Activated T-cell treated with anti-CD3 and anti-CD28 coated beads, Interleukin-2, amount 50 U/mL, for 24 hours (primary cell): ENCODE results near the gene CHN2.

Source experiments
- DNase-seq: peaks from one replicate; pipeline ENCODE4 v3.0.0-alpha.2; 2020
- H3K27ac Mint-ChIP-seq: 2 replicates; pipeline ENCODE4 v1.8.0; 2020; ENCODE audit warnings: mild to moderate bottlenecking, mixed read lengths
- H3K27me3 Mint-ChIP-seq: 2 replicates; pipeline ENCODE4 v1.8.0; 2020; ENCODE audit warnings: mixed read lengths
- H3K36me3 Mint-ChIP-seq: 2 replicates; pipeline ENCODE4 v1.8.0; 2020; ENCODE audit warnings: low read depth, mixed read lengths
- H3K4me1 Mint-ChIP-seq: 2 replicates; pipeline ENCODE4 v1.8.0; 2020; ENCODE audit warnings: low read depth, mixed read lengths
- H3K4me3 Mint-ChIP-seq: 2 replicates; pipeline ENCODE4 v1.8.0; 2020; ENCODE audit warnings: mild to moderate bottlenecking, moderate library complexity, mixed read lengths
- H3K9me3 Mint-ChIP-seq: 2 replicates; pipeline ENCODE4 v1.8.0; 2020; ENCODE audit warnings: mixed read lengths

Gene CHN2

GRCh38 chr7:29320577-29320976 lies 126.0 kb downstream of the CHN2 start:
- H3K27ac Mint-ChIP-seq, result no peak overlapping the region
- no peaks in the 10 kb centered on the region for H3K9me3 Mint-ChIP-seq
- no peak overlapping the region for H3K4me3 Mint-ChIP-seq
- DNase-seq, result no peak
- no peaks in the 10 kb centered on the region for H3K36me3 Mint-ChIP-seq
- H3K4me1 Mint-ChIP-seq, result no peaks in the 10 kb centered on the region
- H3K27me3 Mint-ChIP-seq, result no peaks in the 10 kb centered on the region

GRCh38 chr7:29322023-29322712 lies 127.6 kb downstream of the CHN2 start:
- Mint-ChIP-seq H3K27me3 (no peaks in the 10 kb centered on the region), H3K9me3 (no peaks in the 10 kb centered on the region)

GRCh38 chr7:29325476-29325875 lies 130.9 kb downstream of the CHN2 start:
- no peaks in the 10 kb centered on the region for H3K27me3 Mint-ChIP-seq
- no peak overlapping the region for H3K4me3 Mint-ChIP-seq
- peaks cover 17% of the 10 kb centered on the region for H3K4me1 Mint-ChIP-seq
- H3K9me3 Mint-ChIP-seq, result no peaks in the 10 kb centered on the region
- H3K36me3 Mint-ChIP-seq, result no peaks in the 10 kb centered on the region
- no peak overlapping the region for H3K27ac Mint-ChIP-seq
- no peak for DNase-seq

More at GRCh38 chr7:29322023-29322712, 127.6 kb downstream of the CHN2 start:
- no peak for DNase-seq
- Mint-ChIP-seq H3K36me3 (no peaks in the 10 kb centered on the region), H3K4me1 (no peaks in the 10 kb centered on the region), H3K27ac (no peak overlapping the region), H3K4me3 (no peak overlapping the region)

GRCh38 chr7:29326864-29327263 lies 132.3 kb downstream of the CHN2 start:
- Mint-ChIP-seq H3K4me1 (peaks cover 18% of the 10 kb centered on the region), H3K36me3 (no peaks in the 10 kb centered on the region), H3K27me3 (no peaks in the 10 kb centered on the region), H3K27ac (no peak overlapping the region), H3K4me3 (no peak overlapping the region), H3K9me3 (no peaks in the 10 kb centered on the region)
- no peak for DNase-seq

GRCh38 chr7:29327455-29327854 lies 132.9 kb downstream of the CHN2 start:
- no peaks in the 10 kb centered on the region for H3K9me3 Mint-ChIP-seq
- H3K4me1 Mint-ChIP-seq, result peaks cover 18% of the 10 kb centered on the region
- no peaks in the 10 kb centered on the region for H3K36me3 Mint-ChIP-seq

GRCh38 chr7:29328045-29328444 lies 133.5 kb downstream of the CHN2 start:
- H3K27ac Mint-ChIP-seq, result no peak overlapping the region
- H3K27me3 Mint-ChIP-seq, result no peaks in the 10 kb centered on the region
- no peak for DNase-seq
- H3K36me3 Mint-ChIP-seq, result no peaks in the 10 kb centered on the region
- H3K4me3 Mint-ChIP-seq, result no peak overlapping the region
- H3K4me1 Mint-ChIP-seq, result peaks cover 18% of the 10 kb centered on the region
- H3K9me3 Mint-ChIP-seq, result no peaks in the 10 kb centered on the region

More at GRCh38 chr7:29327455-29327854, 132.9 kb downstream of the CHN2 start:
- Mint-ChIP-seq H3K4me3 (no peak overlapping the region), H3K27ac (no peak overlapping the region), H3K27me3 (no peaks in the 10 kb centered on the region)
- no peak for DNase-seq

- Mint-ChIP-seq H3K27ac (no peak overlapping the region), H3K4me1 (peaks cover 18% of the 10 kb centered on the region), H3K27me3 (no peaks in the 10 kb centered on the region), H3K36me3 (no peaks in the 10 kb centered on the region), H3K9me3 (no peaks in the 10 kb centered on the region), H3K4me3 (no peak overlapping the region)
- DNase-seq, result no peak
These were observed 134.2 kb downstream of the CHN2 start for GRCh38 chr7:29328811-29329210.

- Mint-ChIP-seq H3K4me1 (peaks cover 18% of the 10 kb centered on the region), H3K27ac (no peak overlapping the region), H3K36me3 (no peaks in the 10 kb centered on the region), H3K27me3 (no peaks in the 10 kb centered on the region), H3K9me3 (no peaks in the 10 kb centered on the region), H3K4me3 (no peak overlapping the region)
- no peak for DNase-seq
These were observed 135.1 kb downstream of the CHN2 start for GRCh38 chr7:29329686-29330085.

GRCh38 chr7:29330136-29330535 lies 135.6 kb downstream of the CHN2 start:
- H3K27me3 Mint-ChIP-seq, result no peaks in the 10 kb centered on the region
- H3K4me1 Mint-ChIP-seq, result peaks cover 18% of the 10 kb centered on the region
- no peak overlapping the region for H3K4me3 Mint-ChIP-seq
- no peak for DNase-seq
- H3K36me3 Mint-ChIP-seq, result no peaks in the 10 kb centered on the region
- H3K27ac Mint-ChIP-seq, result no peak overlapping the region
- H3K9me3 Mint-ChIP-seq, result no peaks in the 10 kb centered on the region

- no peak overlapping the region for H3K27ac Mint-ChIP-seq
- no peak for DNase-seq
- no peaks in the 10 kb centered on the region for H3K27me3 Mint-ChIP-seq
- H3K4me1 Mint-ChIP-seq, result peaks cover 21% of the 10 kb centered on the region
- H3K9me3 Mint-ChIP-seq, result no peaks in the 10 kb centered on the region
- H3K36me3 Mint-ChIP-seq, result no peaks in the 10 kb centered on the region
- no peak overlapping the region for H3K4me3 Mint-ChIP-seq
These were observed 136.6 kb downstream of the CHN2 start for GRCh38 chr7:29331163-29331562.

GRCh38 chr7:29332042-29332811 lies 137.7 kb downstream of the CHN2 start:
- no peaks in the 10 kb centered on the region for H3K9me3 Mint-ChIP-seq
- no peaks in the 10 kb centered on the region for H3K36me3 Mint-ChIP-seq
- H3K27me3 Mint-ChIP-seq, result no peaks in the 10 kb centered on the region
- H3K27ac Mint-ChIP-seq, result no peak overlapping the region
- H3K4me3 Mint-ChIP-seq, result no peak overlapping the region
- DNase-seq, result no peak
- peaks cover 29% of the 10 kb centered on the region for H3K4me1 Mint-ChIP-seq

- no peaks in the 10 kb centered on the region for H3K9me3 Mint-ChIP-seq
- DNase-seq, result no peak
- H3K4me3 Mint-ChIP-seq, result no peak overlapping the region
- peaks cover 39% of the 10 kb centered on the region for H3K4me1 Mint-ChIP-seq
- H3K36me3 Mint-ChIP-seq, result no peaks in the 10 kb centered on the region
- no peaks in the 10 kb centered on the region for H3K27me3 Mint-ChIP-seq
- no peak overlapping the region for H3K27ac Mint-ChIP-seq
These were observed 138.6 kb downstream of the CHN2 start for GRCh38 chr7:29332875-29333855.

- Mint-ChIP-seq H3K9me3 (no peaks in the 10 kb centered on the region), H3K4me1 (peaks cover 25% of the 10 kb centered on the region), H3K27ac (no peak overlapping the region), H3K27me3 (no peaks in the 10 kb centered on the region), H3K4me3 (no peak overlapping the region), H3K36me3 (no peaks in the 10 kb centered on the region)
- no peak for DNase-seq
These were observed 140.9 kb downstream of the CHN2 start for GRCh38 chr7:29335188-29336083.
